ENCODE measurements around the gene SDR42E2.

Gene SDR42E2

GRCh38 chr16:22186517-22186916 is 24.2 kb downstream of the SDR42E2 start:
- TF ChIP-seq CTCF (IDR thresholded peaks at IDR 0.05; ENCODE audit: low read depth, low read length, poor library complexity, severe bottlenecking) (peak; percentile 58), EZH2phosphoT487 (IDR thresholded peaks at IDR 0.05; ENCODE audit: borderline replicate concordance, low read length) (no peak)
- Histone ChIP-seq H3K4me1 (ENCODE audit: control insufficient read depth, low read length) (peaks cover 18% of the 10 kb centered on the region), H3K4me2 (ENCODE audit: low read length) (no peak overlapping the region), H3K27ac (ENCODE audit: low read depth, low read length) (no peak overlapping the region), H3K79me2 (ENCODE audit: control insufficient read depth, low read length) (no peaks in the 10 kb centered on the region), H3K27me3 (ENCODE audit: control insufficient read depth, low read length) (no peaks in the 10 kb centered on the region), H3K4me3 (ENCODE audit: low read length) (no peak overlapping the region), H3K9me3 (ENCODE audit: control insufficient read depth, insufficient read depth, low read length) (no peaks in the 10 kb centered on the region), H4K20me1 (ENCODE audit: control insufficient read depth, insufficient read depth, low read depth, low read length) (no peaks in the 10 kb centered on the region), H3K36me3 (ENCODE audit: control insufficient read depth, low read length) (no peaks in the 10 kb centered on the region), H3K9me2 (replicated peaks; ENCODE audit: control insufficient read depth, low read length) (no peaks in the 10 kb centered on the region), H3F3A (ENCODE audit: control insufficient read depth, insufficient read depth) (0 out of 2 replicates have a peak, but pooled peaks cover 6% of the 10 kb centered on the region)

GRCh38 chr16:22188267-22188594 is 25.9 kb downstream of the SDR42E2 start:
- Histone ChIP-seq H3K4me3 (ENCODE audit: low read length) (no peak overlapping the region), H3K9me2 (replicated peaks; ENCODE audit: control insufficient read depth, low read length) (no peaks in the 10 kb centered on the region), H3K36me3 (ENCODE audit: control insufficient read depth, low read length) (no peaks in the 10 kb centered on the region), H3K79me2 (ENCODE audit: control insufficient read depth, low read length) (no peaks in the 10 kb centered on the region), H3K27me3 (ENCODE audit: control insufficient read depth, low read length) (no peaks in the 10 kb centered on the region), H3F3A (ENCODE audit: control insufficient read depth, insufficient read depth) (0 out of 2 replicates have a peak, but pooled peaks cover 6% of the 10 kb centered on the region), H3K27ac (ENCODE audit: low read depth, low read length) (no peak overlapping the region), H3K4me1 (ENCODE audit: control insufficient read depth, low read length) (peaks cover 31% of the 10 kb centered on the region), H3K9me3 (ENCODE audit: control insufficient read depth, insufficient read depth, low read length) (no peaks in the 10 kb centered on the region), H3K4me2 (ENCODE audit: low read length) (peak overlapping the region; percentile 76), H4K20me1 (ENCODE audit: control insufficient read depth, insufficient read depth, low read depth, low read length) (no peaks in the 10 kb centered on the region)
- no peak for TF ChIP-seq CTCF (IDR thresholded peaks at IDR 0.05; ENCODE audit: low read depth, low read length, poor library complexity, severe bottlenecking)
- no peak for TF ChIP-seq EZH2phosphoT487 (IDR thresholded peaks at IDR 0.05; ENCODE audit: borderline replicate concordance, low read length)

GRCh38 chr16:22188595-22189442 is 26.5 kb downstream of the SDR42E2 start:
- peak overlapping the region; percentile 76 for H3K4me2 ChIP-seq (ENCODE audit: low read length)
- no peaks in the 10 kb centered on the region for H3K27me3 ChIP-seq (ENCODE audit: control insufficient read depth, low read length)
- no peaks in the 10 kb centered on the region for H3K79me2 ChIP-seq (ENCODE audit: control insufficient read depth, low read length)
- H3K9me3 ChIP-seq (ENCODE audit: control insufficient read depth, insufficient read depth, low read length), result no peaks in the 10 kb centered on the region
- peak overlapping the region; percentile 65 for H3K27ac ChIP-seq (ENCODE audit: low read depth, low read length)
- H3K9me2 ChIP-seq (replicated peaks; ENCODE audit: control insufficient read depth, low read length), result no peaks in the 10 kb centered on the region
- 0 out of 2 replicates have a peak, but pooled peaks cover 8% of the 10 kb centered on the region for H3F3A ChIP-seq (ENCODE audit: control insufficient read depth, insufficient read depth)
- H3K4me3 ChIP-seq (ENCODE audit: low read length), result peak overlapping the region; percentile 87
- no peak for TF ChIP-seq EZH2phosphoT487 (IDR thresholded peaks at IDR 0.05; ENCODE audit: borderline replicate concordance, low read length)
- TF ChIP-seq CTCF (IDR thresholded peaks at IDR 0.05; ENCODE audit: low read depth, low read length, poor library complexity, severe bottlenecking), result peak; percentile 93
- H3K36me3 ChIP-seq (ENCODE audit: control insufficient read depth, low read length), result no peaks in the 10 kb centered on the region
- no peaks in the 10 kb centered on the region for H4K20me1 ChIP-seq (ENCODE audit: control insufficient read depth, insufficient read depth, low read depth, low read length)
- peaks cover 31% of the 10 kb centered on the region for H3K4me1 ChIP-seq (ENCODE audit: control insufficient read depth, low read length)

Measured in DOHH2 (cell line).